GM12891 (cell line): ENCODE results near the gene DGKI.

Experiments used
- POLR2A ChIP-seq: IDR thresholded peaks from 2 replicates; pipeline ENCODE4 v1.6.1; 2011; ENCODE audit warnings: low read depth, low read length, control low read depth
- POLR2AphosphoS5 ChIP-seq: IDR thresholded peaks from 2 replicates; pipeline ENCODE4 v1.6.1; 2011; ENCODE audit warnings: low read depth, low read length, control low read depth
- POU2F2 ChIP-seq: IDR thresholded peaks from 2 replicates; pipeline ENCODE4 v1.6.1; 2011; ENCODE audit warnings: low read depth, mild to moderate bottlenecking, control low read depth, low read length, moderate library complexity
- SPI1 ChIP-seq: IDR thresholded peaks from 2 replicates; pipeline ENCODE4 v1.6.1; 2011; ENCODE audit warnings: low read depth, low read length, control low read depth
- TAF1 ChIP-seq: IDR thresholded peaks from 2 replicates; pipeline ENCODE4 v1.6.1; 2011; ENCODE audit warnings: low read depth, low read length, control low read depth

- TF ChIP-seq POU2F2 (no peak), POLR2AphosphoS5 (no peak), POLR2A (no peak), SPI1 (no peak), TAF1 (no peak)
Measured at GRCh38 chr7:137601642-137602041, 245.1 kb downstream of the DGKI start.
